GM12872 (cell line): ENCODE data around the gene GABPA.
A peak's percentile ranks its signal among the peaks of the same experiment; 100 is the strongest.

ENCODE experiments used
- TF ChIP-seq, protein P1 (sequence below): IDR thresholded peaks from 3 replicates; pipeline ENCODE4 v1.5.1; 2011; ENCODE audit warnings: low read depth, mild to moderate bottlenecking, low read length, moderate library complexity; ENCODE audit not compliant: insufficient read depth

The GABPA gene

DNA sequence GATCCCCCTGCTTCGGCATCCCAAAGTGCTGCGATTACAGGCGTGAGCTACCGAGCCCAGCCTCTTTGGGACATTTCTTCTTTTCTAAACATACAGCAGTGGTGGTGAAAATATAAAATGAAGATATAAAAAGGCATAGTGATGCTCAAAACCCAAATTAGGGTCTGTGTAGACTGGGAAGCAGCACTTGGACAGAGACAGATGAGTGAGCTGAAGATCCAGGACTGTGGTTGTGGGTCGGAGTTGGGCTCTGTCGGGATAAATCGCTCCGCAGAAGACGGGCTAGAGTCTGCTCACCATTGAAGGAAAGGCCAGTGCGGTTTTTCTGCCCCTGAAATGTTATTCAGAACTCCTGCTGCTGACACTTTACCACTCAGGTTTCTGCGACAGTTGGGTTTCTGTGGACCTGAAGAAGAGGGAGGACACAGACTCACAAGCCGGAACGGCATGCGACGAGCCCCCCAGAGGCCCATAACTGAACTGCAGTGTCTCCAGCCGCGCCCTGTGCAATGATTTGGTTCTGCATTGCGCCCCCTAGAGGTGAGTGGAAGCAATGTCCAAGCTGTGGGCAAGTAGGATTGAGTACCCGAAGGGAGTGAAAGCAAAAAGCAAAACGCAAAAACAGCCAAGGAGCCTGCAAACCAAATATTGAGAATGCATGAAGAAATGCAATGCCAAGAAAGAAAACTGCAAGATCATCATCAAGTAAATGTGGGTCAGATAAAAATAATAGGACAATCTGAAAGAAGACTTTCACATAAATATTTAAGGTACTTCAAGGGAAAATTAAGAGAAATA lies 66.6 kb downstream of the GABPA start:
- TF ChIP-seq, protein P1, sequence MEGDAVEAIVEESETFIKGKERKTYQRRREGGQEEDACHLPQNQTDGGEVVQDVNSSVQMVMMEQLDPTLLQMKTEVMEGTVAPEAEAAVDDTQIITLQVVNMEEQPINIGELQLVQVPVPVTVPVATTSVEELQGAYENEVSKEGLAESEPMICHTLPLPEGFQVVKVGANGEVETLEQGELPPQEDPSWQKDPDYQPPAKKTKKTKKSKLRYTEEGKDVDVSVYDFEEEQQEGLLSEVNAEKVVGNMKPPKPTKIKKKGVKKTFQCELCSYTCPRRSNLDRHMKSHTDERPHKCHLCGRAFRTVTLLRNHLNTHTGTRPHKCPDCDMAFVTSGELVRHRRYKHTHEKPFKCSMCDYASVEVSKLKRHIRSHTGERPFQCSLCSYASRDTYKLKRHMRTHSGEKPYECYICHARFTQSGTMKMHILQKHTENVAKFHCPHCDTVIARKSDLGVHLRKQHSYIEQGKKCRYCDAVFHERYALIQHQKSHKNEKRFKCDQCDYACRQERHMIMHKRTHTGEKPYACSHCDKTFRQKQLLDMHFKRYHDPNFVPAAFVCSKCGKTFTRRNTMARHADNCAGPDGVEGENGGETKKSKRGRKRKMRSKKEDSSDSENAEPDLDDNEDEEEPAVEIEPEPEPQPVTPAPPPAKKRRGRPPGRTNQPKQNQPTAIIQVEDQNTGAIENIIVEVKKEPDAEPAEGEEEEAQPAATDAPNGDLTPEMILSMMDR, result peak; percentile 100

DNA sequence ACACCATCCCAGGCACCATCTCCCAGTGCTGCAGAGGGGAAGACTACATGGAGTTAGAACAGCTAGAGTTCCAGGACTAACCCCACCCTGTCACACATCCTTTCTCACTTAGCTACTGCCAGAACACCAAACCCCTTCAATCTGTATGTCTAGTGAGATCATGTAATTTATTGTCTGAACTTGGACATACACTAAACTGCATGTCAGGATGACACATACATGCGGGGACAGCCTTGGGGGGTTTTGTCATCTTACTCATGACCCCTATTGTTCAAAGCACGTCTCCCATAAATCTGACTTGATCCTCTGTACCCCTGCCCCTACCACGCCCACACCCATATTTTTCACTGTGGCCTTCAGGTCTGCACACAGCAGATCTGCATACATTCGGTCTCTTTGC lies 71.3 kb downstream of the GABPA start:
- TF ChIP-seq, protein P1, result no peak

- TF ChIP-seq, protein P1, result no peak
These were observed 72.4 kb downstream of the GABPA start for GRCh38 chr21:25807191-25807590.

- TF ChIP-seq, protein P1, result no peak
These were observed 74.2 kb downstream of the GABPA start for GRCh38 chr21:25809013-25809412.

DNA sequence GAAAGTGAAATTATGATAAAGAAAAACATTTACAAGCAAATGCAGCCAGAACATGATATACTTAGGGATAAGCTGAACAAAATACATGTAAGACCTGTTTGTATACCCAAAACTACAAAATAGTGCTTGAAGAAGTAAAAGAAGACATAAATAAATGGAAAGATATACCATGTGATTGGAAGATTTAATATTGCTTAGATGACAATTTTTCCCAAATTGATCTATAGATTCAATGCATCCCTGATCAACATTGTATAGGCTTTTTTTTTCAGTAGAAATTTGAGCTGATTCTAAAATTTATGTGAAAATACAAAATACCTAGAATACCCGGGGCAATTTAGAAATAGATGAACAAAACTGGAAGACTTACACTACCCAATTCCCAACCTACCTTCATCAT lies 76.4 kb downstream of the GABPA start:
- TF ChIP-seq, protein P1, result no peak

DNA sequence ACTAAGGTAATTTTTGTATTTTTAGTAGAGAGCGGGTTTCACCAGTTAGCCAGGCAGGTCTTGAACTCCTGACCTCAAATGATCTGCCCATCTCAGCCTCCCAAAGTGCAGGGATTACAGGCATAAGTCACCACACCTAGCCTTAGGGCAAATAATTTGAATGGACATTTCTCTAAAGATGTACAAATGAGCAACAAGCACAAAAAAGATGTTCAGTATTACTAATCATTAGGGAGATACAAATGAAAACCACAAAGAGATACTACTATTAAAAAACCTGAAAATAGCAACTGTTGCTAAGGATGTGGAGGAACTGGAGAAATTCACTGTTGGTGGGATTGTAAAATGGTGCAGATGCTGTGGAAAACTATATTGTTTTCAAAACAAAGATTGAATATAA lies 79.1 kb downstream of the GABPA start:
- TF ChIP-seq, protein P1, result no peak

DNA sequence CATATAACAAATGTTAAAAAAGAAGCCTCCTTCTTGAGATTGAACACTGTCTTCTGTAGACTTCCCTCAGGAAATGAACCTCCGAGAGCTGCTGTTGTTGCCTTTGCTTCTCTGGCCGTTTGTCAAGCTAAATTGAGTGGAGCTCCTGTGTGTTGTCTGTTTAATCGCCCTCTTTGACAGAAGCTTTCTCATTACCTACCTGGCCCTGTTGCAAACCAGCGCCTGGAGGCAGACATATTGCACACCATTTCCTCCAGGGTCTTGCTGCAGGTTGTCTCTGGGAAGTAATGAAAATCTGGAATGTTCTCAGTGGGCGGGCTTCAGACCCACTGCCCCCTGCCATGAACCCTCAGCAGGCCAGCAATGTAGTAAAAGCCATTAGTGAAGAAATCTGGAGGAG lies 83.3 kb downstream of the GABPA start:
- TF ChIP-seq, protein P1, result no peak
